OCI-LY7 (cell line): ENCODE data around the gene ELFN1.

Experiments
- EZH2phosphoT487 ChIP-seq: fragments of 200-600 bp; sonication (generic); IDR thresholded peaks from 2 replicates; pipeline ENCODE4 v1.6.1; 2018; ENCODE audit warnings: low read depth, borderline replicate concordance, mild to moderate bottlenecking, mixed run types, antibody characterized with exemption, low read length, moderate library complexity, mixed read lengths
- TF ChIP-seq, protein P1 (sequence below): fragments of 200-600 bp; sonication (generic); conservative IDR thresholded peaks from 2 replicates; pipeline ENCODE4 v1.5.1; 2014; ENCODE audit warnings: mild to moderate bottlenecking, antibody characterized with exemption, low read length, moderate library complexity, mixed read lengths

- TF ChIP-seq, protein P1, sequence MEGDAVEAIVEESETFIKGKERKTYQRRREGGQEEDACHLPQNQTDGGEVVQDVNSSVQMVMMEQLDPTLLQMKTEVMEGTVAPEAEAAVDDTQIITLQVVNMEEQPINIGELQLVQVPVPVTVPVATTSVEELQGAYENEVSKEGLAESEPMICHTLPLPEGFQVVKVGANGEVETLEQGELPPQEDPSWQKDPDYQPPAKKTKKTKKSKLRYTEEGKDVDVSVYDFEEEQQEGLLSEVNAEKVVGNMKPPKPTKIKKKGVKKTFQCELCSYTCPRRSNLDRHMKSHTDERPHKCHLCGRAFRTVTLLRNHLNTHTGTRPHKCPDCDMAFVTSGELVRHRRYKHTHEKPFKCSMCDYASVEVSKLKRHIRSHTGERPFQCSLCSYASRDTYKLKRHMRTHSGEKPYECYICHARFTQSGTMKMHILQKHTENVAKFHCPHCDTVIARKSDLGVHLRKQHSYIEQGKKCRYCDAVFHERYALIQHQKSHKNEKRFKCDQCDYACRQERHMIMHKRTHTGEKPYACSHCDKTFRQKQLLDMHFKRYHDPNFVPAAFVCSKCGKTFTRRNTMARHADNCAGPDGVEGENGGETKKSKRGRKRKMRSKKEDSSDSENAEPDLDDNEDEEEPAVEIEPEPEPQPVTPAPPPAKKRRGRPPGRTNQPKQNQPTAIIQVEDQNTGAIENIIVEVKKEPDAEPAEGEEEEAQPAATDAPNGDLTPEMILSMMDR: no peak
- TF ChIP-seq EZH2phosphoT487: no peak
Measured at GRCh38 chr7:1702652-1703051, 32.6 kb downstream of the ELFN1 start.
